Tongue (tissue), 2 donors: ENCODE results near the gene AIMP1. TPM values are rescaled to one million over a fixed set of nuclear protein-coding genes. Genes with fewer than 3 reads are reported as not detected.
"Not testable (repeated sequence)": the region's sequence is repeated elsewhere in the genome, so short reads cannot be mapped to it uniquely, and the experiment has no call there.

Source experiments
- DNase-seq: peaks from one replicate; pipeline ENCODE4 v3.0.0-alpha.2; 2015
- total RNA-seq: library from RNA; depleted of rRNA; stranded (reverse); fragments of >200 nt; gene quantifications from one replicate; pipeline ENCODE4 v1.2.3, GENCODE V29; 2014

Gene AIMP1
- total RNA-seq, 1 donor from 2014 or later: 33.5 TPM

DNA sequence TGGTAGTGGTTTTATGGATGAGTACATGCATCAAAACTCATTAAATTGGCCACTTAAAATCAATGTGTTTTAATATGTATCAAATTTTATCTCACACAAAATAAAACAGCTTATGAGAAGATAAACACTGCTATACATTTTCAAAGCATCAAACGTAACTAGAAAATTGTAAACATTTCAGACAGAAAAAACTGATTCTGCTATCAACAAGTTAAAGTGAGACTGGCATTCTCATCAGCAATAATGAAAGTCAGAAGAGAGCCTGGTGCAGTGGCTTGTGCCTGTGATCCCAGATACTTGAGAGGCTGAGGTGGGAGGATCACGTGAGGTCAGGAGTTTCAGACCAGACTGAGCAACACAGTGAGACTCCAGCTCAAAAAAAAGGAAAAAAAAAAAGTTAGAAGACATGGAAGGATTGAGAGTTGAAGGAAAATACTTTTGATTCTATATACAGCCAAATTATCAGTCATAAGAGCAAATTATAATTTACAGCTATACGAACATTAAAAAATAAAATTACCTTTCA lies 3.3 kb upstream of the AIMP1 start:
- no peak for DNase-seq

DNA sequence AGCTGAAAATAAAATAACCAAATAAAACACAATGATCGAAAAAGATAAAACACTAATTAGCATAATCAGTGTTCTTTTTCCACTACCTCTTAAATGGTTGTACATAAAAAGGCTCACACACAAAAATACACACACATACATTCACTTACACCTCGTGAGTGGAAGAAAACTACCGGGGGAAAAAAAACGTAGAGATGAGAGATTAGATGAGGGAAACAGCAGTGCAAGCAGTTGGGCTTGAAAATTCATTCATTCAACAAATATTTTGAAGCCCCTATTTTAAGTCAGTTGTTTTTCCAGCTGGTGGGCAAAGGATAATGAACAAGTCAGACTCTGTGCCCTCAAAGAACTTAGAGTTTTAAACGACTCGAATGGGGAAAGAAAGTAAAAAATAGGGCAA lies 1.4 kb upstream of the AIMP1 start:
- no peak for DNase-seq

DNA sequence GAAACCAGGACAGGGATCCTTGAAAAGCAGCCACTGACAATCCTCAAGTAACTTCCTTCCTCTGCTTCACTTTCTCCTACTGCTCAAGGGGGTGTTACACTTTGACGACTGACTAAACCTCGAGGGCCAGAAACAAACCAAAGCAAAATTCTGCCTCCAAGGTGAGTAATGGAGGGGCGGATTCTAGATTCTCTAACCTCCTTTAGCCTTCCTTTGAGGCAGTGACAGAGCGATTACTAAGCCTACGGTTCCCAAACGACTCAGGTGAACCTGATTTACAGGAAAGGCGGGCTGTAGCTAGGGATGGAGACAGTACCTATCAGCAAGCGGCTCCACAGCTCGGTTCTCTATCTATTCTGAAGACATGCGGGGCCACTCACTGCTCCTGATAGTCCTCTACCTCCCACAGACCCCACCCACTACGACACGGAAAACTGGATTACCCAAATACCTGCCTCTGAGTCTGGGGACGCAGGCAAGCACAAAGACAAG lies 828 bp upstream of the AIMP1 start:
- no peak for DNase-seq

DNA sequence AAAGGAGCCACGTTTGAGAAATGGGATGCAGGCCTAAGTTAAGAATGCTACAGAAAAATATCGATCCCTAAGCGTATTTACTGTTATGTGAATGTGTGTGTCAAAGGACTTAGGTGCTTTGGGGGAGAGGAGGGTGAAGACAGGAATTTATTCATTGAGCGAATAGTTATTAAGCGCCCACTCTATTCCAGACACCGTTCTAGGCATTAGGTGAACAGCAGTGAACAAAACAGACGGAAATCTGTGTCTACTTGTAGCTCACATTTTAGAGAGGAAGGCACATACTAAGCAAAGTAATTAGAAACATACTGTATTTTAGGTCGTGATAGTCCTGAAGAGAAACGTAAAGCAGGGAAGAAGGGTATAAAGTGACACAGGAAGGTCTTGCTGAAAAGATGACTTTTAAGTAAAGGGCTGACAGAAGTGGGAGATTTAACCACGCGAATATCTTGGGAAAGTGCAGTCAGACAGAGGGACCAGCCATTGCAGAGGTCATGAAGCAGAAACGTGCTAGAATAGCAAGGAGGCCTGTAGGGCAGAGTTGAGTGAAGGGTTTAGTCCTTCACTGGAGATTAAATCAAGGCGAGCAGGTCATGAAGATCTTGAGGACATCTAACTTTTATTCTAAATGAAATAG lies 541 bp downstream of the AIMP1 start:
- DNase-seq: peak; percentile 9

DNA sequence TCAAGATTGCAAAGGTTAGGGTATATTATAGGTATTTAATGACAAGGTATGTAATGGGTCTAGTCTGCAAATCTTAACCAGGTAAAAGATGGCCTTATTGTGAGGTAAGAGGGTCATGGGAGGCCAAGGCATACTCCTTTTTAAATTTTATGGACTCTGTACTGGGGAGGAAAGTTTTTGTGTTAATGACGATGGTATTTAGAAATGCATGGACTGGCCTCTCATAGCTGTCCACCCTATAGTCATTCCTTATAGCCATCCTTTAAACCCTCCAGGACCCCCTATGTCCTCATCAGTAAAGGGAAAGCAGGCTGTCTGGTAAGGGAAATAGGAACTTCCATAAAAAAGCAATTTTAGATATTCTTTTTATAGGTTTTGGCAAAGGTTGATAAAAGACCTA lies 1.5 kb downstream of the AIMP1 start:
- no peak for DNase-seq

DNA sequence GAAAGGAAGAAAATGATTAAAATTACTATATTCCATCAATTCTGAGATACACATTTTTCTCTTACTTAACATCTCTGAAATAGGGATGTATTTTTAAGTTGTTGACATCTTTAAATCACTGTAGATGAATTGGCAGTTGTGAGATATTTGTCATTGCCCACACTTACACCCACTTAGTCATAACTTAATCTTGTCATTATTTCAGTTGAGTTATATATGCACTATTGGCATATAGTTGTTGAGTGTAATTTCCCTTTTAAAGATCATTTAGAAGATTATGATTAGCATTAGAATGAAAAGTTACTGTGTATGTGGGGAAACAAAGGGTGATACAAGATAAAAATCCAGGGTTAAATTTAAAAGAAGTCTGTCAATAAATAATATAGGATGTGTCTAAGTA lies 2.2 kb downstream of the AIMP1 start:
- DNase-seq: no peak

DNA sequence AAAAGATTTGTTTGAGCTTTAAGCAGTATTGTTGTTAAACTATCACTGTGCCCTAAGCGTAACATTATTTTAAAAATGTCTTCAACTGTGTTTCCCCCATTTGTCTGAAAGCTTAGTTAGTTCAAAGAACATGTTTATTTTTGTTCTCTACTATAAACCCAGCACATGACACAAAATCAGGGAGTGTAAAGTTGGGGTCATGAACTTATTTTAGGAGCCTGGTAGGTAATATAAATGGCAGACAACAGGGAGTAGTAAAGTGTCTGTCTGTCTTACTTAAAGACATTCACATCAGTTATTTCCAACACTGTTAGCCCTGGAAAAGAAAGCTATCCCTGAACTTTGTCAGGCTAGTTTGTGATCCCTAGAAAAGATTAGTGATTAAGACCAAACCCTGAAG lies 3.9 kb downstream of the AIMP1 start:
- DNase-seq: no peak

DNA sequence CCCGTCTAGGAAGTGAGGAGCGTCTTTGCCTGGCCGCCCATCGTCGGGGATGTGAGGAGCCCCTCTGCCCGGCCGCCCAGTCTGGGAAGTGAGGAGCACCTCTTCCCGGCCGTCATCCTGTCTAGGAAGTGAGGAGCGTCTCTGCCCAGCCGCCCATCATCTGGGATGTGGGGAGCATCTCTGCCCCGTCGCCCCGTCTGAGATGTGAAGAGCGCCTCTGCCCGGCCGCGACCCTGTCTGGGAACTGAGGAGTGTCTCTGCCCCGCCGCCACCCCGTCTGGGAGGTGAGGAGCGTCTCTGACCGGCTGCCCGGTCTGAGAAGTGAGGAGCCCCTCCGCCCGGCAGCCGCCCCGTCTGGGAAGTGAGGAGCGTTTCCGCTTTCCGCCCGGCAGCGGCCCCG lies 4.8 kb downstream of the AIMP1 start:
- not testable (repeated sequence) for DNase-seq

DNA sequence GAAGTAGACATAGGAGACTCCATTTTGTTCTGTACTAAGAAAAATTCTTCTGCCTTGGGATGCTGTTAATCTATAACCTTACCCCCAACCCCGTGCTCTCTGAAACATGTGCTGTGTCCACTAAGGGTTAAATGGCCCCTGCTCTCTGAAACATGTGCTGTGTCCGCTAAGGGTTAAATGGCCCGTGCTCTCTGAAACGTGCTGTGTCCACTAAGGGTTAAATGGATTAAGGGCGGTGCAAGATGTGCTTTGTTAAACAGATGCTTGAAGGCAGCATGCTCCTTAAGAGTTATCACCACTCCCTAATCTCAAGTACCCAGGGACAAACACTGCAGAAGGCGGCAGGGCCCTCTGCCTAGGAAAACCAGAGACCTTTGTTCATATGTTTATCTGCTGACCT lies 5.5 kb downstream of the AIMP1 start:
- DNase-seq: not testable (repeated sequence)

DNA sequence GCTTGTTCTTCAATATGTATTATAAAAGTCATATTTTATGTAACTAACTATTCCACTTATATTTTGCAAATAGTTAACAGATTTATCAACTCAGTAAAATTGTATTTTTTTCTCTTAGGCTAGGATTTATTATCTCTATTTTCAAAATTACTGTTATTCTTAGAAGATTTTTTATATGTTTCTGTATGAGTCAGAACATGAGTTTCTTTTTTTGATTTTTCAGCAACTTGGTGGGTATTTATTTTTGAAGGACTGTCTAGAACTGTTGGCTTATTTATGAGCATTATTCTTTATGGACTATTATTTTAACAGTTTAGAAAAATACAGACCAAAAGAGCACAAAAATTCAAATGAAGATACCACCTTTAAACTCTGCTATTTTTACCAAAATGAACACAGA lies 6.8 kb downstream of the AIMP1 start:
- DNase-seq: no peak

DNA sequence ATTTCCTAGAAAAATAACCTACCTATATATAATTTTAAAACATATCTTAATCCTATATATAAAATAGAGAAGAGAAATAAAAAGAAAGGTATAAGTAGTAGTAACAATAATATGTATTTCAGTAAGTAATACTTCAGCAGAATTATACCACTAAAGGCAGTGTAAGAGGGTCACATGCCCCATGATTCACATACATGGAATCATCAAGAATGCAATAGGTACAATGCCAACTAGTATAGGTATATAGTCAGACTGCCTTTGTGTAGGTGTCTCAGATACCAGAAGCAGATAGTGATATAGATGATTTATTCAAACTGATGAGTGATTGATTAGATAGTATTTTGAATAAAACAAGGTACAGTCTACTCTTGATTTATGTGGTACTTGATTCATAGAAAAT lies 9.4 kb downstream of the AIMP1 start:
- DNase-seq: no peak

DNA sequence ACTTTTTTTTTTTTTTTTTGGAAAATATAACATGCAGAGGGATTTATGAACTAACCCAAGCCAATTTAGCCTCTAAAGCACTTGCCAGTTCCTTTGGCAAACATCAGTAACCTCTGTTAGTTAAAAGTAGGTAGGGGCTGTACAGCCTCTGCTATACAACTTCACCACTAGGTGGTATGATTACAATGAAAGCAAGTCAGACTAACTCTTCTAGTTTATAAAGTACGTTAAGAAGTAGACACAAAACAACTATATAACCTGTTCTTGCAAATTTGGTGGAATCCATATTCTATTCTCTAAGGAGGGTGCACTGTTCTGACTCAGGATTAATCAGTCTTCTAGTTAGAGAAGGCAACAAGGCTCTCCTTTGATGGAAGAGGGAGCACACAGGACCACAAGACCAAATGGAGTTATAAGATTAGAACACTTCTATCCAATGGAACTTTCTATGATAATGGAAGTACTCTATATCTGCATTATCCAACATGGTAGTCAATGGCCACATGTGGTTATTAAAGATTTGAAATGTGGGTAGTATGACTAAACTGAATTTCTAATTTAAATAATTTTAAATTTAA lies 12.8 kb downstream of the AIMP1 start:
- peak; percentile 38 for DNase-seq

DNA sequence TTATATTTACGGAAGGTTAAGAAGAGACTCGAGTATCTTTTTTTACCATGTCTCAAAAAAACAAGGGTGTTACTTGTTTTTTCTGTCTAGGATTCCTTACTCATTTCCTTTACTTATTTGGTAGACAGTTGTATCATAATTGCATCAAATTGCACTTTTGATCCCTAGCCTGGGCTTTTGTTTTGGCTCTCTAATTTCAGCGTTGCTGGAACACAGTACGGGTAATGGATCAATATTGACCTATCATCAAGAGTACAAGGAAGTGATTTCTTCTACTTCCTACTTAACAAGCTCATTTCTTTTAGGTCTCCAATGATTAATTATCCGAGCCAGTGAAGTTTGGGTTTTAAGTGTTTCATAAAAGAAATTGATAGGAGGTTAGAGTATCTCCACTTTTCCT lies 16.8 kb downstream of the AIMP1 start:
- DNase-seq: no peak

DNA sequence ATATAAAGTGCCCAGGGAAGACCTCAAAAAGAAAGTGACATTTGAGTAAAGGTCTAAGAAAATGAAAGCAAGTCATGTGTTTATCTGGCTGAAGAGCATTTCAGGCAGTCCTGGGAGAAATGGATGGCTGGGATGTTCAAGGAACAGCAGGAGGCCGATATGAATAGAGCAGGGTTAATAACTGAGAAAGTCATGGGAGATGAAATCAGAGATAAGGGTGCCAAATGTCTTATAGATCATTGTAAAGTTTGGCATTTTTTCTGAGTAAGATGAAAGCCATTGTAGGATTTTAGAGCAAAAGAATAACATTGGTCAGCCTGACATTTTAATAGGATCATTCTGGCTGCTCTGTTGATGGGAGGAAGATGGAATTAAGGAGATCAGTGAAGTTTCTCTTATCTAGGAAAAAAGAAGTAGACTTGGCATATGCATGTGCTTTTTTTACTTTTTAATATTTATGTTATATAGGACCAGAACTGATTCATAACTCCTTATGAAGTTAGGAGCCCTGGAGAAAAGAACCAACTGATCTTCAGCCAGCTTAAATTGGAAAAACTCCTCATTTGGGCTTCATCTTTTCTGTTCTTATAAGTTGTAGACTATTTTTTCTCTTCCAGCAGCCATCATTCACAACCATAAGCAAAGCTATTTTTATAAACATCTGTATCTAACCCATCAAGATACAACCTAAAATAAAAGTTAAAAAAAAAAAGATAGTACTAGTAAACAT lies 18.6 kb downstream of the AIMP1 start:
- DNase-seq: no peak

DNA sequence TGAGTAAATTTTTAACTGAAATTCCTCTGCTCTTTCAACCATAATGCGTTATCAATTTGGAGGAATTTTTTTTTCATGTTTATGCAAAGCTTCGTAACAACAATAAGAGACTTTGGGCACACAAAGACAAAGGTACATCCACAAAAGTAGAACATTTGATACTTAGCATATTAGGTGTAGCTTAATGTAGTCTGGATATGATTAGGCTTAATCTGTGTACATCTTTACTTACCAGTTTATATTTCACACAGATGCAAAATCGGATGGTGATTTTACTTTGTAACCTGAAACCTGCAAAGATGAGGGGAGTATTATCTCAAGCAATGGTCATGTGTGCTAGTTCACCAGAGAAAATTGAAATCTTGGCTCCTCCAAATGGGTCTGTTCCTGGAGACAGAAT lies 20.3 kb downstream of the AIMP1 start:
- no peak for DNase-seq

DNA sequence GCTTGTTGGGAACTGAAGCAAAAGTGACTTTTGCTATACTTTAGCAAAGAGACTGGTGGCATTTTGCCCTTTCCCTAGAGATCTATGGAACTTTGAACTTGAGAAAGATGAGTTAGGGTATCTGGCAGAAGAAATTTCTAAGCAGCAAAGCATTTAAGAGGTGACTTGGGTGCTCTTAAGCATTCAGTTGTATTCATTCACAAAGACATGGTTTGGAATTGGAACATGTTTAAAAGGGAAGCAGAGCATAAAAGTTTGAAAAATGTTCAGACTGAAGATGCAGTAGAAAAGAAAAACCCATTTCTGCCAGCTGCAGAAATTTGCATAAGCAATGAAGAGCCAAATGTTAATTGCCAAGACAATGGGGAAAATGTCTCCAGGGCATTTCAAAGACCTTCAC lies 21.6 kb downstream of the AIMP1 start:
- no peak for DNase-seq

DNA sequence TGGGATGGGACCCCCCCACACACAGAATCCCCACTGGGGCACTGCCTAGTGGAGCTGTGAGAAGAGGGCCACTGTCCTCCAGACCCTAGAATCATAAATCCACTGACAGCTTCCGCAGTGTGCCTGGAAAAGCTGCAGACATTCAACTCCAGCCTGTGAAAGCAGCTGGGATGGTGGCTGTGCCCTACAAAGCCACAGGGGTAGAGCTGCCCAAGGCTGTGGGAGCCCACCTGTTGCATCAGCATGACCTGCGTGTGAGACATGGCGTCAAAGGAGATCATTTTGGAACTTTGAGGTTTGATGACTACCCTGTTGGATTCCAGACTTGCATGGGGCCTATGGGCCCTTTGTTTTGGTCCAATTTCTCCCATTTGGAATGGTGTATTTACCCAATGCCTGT lies 22.3 kb downstream of the AIMP1 start:
- DNase-seq: no peak

DNA sequence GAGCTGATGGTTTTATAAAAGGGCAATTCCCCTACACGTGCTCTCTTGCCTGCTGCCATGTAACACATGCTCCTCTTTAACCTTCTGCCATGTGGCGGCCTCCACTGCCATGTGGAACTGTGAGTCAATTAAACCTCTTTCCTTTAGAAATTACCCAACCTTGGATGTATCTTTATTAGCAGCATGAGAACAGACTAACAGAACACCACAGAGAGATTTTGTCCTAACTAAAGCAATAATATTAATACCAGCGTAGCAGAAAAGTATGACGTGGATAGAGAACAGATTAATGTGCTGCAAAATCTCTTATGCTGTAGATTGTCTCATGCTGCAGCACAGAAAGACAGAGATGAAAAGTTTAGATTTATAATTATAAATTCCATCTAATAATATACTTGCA lies 23.1 kb downstream of the AIMP1 start:
- DNase-seq: no peak

DNA sequence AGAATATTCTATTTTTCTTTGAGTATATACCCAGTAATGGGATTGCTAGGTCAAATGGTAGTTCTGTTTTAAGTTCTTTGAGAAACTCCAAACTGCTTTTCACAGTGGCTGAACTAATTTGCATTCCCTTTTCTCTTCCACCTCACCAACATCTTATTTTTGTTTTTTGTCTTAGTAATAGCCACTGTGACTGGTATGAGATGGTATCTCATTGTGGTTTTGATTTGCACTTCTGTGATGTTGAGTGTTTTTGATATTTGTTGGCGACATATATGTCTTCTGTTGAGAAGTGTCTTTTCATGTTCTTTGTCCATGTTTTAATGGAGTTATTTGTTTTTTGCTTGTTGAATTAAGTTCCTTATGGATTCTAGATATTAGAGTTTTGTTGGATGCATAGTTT lies 24.4 kb downstream of the AIMP1 start:
- DNase-seq: no peak

DNA sequence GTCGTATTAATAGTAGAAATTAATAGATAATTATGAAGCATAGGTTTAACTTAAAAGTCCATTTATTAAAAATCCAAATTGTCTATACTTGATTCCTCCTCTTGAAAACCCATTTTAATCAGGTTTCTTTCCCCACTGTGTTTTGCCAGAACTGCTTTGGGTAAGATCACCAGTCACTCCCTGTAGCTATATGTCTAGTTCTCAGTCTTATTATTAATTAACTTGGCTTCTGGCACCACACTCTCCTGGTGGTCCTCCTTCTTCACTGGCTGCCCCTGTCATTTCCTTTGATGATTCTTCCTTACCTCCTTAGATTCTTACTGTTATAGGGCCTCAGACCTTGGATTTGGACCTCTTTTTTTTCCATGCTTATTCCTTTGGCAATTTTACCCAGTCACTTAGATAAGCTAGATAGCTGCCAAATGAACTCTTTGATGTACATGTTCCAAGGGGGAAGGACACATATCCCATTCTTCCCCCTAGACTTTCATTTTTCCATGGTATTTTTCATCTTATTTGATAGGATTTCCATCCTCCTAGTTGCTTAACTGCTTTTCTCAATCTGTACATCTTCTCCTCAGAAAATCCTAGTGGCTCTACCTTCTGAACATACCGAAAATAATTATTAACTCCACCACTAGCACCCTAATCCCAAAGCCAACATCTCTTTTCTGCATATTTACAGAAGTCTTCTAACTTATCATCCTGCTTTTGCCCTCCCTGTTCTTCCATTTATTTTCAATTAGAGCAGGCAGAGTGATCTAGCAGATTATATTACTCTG lies 27.7 kb downstream of the AIMP1 start:
- DNase-seq: no peak

DNA sequence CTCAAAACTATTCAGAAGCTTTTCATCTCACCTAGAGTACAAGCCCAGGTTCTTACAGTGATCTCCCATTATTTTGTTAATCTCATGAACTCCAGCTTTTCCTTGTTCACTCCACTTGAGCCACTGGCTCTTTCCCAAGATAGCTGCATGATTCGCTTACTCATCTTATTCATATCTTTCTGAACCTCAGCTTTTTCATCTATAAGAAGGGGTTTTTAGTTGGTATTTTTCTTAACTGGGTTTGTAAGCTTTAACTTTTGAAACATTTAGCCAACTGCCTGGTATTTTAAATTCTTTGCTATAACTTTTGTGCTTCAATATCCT lies 28.3 kb downstream of the AIMP1 start:
- DNase-seq: no peak

DNA sequence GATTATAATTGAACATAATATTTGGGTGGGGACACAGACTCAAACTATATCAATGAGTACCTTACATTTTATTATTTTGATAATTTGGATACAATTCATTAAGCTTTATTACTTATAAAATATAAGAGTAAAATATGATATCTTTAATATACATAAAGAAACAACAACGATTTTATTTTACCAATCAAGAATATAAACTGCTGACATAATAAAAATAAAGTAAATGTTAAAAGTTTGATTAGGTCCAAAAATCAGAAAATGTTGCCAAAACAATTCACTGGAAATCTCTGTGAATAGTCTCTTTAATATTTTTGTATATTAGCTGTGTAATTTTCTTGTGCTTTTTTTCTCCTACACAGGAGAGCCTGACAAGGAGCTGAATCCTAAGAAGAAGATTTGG lies 30.8 kb downstream of the AIMP1 start:
- DNase-seq: no peak

DNA sequence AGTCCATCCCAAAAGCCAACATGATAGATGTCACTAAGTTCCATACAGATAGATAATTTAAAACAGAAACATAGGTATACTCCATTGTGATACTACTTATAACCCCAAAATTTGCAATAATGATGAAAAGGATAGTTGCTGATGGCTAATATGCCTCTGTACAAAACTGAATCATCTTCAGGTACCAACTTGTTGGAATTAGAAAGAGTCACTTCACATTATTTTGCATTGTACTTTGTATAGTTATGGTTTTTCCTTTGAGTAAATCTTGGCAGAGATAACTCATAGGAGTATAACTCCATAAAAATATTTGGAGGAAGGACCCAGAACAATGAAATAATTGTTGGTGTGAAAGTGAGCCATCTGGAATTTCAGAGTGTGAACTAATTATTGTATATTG lies 34.7 kb downstream of the AIMP1 start:
- no peak for DNase-seq
